Urothelium cell line (cell line): ENCODE results near the gene KLHL22.
A peak's percentile ranks its signal among the peaks of the same experiment; 100 is the strongest.
"Not testable (repeated sequence)": the region's sequence is repeated elsewhere in the genome, so short reads cannot be mapped to it uniquely, and the experiment has no call there.

ENCODE experiments used
- DNase-seq: peaks from one replicate; pipeline ENCODE4 v3.0.0; 2011; ENCODE audit warnings: low spot score, mixed read lengths
- FAIRE-seq: peaks from 2 replicates; lab custom pipeline; 2011; peaks lifted over from hg19 to GRCh38; lab: Jason Lieb, UNC

KLHL22 gene

GRCh38 chr22:20423008-20423905 lies 72.3 kb downstream of the KLHL22 start:
- no peak for FAIRE-seq
- DNase-seq = no peak

- peak; percentile 95 for FAIRE-seq
- no peak for DNase-seq
Observed at GRCh38 chr22:20422271-20423007, 73.2 kb downstream of the KLHL22 start.

GRCh38 chr22:20421507-20421874 lies 74.1 kb downstream of the KLHL22 start:
- no peak for DNase-seq
- peak; percentile 65 for FAIRE-seq

GRCh38 chr22:20420157-20420842 lies 75.3 kb downstream of the KLHL22 start:
- FAIRE-seq (peak; percentile 65), DNase-seq (no peak)

GRCh38 chr22:20419664-20419951 lies 76.0 kb downstream of the KLHL22 start:
- FAIRE-seq = peak; percentile 86
- DNase-seq = no peak

DNA sequence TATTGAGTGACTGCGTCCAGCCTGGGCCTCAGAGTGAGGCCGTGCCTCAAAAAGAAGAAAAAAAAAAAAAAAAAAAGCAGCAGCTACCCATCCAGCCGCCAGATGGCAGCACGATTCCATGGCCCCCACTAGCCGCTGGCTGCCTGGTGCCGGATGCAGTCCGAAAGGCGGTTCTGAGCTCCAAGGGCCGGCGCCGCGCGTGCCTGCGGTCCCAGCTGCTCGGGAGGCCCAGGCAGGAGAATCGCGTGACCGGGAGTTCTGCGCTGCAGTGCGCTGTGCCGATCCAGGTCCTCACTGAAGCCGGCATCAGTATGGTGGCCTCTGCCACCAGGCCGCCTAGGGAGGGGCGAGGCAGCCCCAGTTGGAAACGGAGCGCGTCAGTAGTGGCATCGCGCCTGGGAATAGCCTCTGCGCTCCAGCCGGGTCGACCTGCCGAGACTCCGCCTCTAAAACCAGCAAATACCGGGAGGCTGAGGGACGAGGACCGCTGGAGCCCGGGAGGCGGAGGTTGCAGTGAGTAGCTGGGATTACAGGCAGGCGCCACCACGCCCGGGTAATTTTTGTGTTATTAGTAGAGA lies 77.3 kb downstream of the KLHL22 start:
- DNase-seq = peak; percentile 93
- peak; percentile 94 for FAIRE-seq

DNA sequence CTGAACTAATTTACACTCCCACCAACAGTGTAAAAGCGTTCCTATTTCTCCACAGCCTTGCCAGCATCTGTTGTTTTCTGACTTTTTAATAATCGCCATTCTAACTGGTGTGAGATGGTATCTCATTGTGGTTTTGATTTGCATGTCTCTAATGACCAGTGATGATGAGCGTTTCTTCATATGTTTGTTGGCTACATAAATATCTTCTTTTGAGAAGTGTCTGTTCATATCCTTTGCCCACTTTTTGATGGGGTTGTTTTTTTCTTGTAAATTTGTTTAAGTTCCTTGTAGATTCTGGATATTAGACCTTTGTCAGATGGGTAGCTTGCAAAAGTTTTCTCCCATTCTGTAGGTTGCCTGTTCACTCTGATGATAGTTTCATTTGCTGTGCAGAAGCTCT lies 79.9 kb downstream of the KLHL22 start:
- not testable (repeated sequence) for DNase-seq, FAIRE-seq

DNA sequence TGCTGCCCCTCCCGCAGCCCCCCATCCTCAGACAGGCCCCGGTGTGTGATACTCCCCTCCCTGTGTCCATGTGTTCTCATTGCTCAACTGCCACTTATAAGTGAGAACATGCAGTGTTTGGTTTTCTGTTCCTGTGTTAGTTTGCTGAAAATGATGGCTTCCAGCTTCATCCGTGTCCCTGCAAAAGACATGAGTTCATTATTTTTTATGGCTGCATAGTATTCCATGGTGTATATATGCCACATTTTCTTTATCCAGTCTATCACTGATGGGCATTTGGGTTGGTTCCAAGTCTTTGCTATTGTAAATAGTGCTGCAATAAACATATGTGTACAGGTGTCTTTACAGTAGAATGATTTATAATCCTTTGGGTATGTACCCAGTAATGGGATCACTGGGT lies 80.4 kb downstream of the KLHL22 start:
- not testable (repeated sequence) for DNase-seq, FAIRE-seq

DNA sequence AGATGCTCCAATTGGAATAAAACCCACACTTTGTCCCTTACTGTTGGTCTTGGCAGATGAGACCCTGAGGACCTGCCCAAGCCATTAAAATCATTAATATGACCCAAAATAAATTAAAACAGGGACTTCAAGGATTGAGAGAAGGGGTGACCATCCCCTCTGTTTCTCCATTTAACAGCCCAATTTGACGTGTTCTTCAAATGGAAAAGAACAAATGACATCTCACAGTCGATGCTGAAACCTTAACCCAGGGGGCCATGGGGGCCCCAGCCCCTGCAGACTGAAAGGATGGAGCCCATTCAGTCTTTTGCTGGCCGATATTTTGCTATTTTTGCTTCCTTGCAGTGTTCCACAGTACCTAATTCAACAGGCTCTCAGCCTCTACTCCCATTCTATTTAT lies 81.1 kb downstream of the KLHL22 start:
- DNase-seq = no peak
- peak; percentile 35 for FAIRE-seq

DNA sequence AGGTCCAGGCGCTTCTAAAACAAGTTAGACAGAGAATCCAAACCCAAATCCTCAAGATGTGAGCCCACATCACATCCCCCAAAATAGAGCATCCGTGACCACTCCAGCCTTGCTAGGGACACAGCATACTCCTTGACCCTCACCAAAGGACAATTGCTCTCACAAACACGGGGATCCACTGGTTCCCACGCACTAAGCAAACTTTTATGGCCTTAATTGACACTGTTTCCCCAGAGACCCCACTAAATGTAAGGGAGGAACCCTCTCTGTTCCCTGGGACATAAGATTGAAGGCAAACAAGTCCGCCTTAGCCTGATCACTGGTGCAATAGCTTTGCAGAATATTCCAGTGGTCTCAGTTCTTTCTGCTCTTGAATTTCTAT lies 81.5 kb downstream of the KLHL22 start:
- DNase-seq (no peak), FAIRE-seq (peak; percentile 50)

DNA sequence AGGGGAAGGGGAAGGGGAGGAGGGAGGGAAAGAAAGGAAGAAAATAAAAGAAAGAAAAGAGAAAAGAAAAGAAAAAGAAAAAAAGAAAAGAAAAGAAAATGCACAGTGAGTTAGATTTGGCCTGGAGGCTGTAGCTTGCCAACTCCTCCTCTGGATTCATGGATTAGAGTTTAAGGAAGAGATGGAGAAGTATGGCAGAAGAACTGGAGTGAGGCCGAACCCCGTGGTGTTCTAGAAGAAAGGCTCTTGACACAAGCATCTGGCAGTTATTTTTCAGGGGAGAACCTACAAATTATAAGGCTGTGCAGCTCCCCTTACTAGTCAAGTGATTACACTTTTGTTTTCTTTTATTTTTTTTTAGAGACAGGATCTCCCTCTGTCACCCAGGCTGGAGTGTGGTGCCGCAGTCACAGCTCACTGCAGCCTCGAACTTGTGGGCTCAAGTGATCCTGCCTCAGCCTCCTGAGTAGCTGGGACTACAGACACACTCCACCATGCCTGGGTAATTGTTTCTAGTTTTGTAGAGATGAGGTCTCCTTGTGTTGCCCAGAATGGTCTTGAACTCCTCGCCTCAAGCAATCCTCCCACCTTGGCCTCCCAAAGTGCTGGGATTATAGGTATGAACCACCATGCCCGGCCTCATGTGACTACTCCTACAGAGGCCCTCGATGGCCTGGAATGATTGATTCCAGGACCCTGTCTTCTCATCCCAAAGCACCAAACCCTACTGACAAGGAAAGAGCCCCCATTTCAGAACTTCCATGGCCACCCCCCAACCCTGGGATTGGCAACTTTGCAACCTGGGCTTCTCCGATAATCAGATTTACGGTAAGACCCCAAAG lies 82.2 kb downstream of the KLHL22 start:
- DNase-seq = no peak
- peak; percentile 46 for FAIRE-seq

DNA sequence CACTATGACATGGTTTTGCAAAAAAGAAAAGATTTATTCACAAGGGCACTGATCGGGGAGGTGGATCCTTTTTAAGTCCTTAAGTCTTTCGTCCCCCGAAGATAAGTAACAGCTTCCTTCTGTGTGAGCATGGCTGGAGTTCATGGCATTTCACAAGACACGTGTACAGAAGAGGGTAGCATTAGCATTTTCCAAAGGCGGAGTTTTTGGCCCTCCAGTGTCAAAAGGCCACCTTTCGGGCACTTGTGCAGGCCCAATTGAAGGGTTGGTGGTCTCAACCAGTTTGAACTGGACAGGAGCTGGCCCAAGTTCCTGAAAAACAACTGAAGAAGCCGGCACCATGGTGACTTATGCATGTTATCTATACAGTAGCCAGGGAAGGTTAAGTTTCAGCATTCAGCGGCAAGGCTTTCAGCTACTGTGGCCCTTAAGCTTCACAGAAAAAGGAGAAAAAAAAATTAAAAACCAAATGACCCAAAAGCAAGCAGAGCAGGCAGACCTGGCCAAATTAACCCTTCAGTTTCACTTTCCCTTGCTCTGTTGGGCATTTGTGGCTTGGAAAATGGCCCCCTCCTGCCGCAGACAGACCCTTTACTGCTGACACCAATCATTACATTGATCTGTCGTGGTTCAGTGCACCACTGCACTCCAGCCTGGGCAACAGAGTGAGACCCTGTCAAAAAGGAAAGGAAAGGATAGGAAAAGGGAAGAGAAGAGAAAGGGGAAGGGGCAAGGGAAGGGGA lies 83.0 kb downstream of the KLHL22 start:
- FAIRE-seq = no peak
- DNase-seq = no peak

- FAIRE-seq, DNase-seq: not testable (repeated sequence)
Observed at GRCh38 chr22:20409385-20409784, 86.2 kb downstream of the KLHL22 start.

DNA sequence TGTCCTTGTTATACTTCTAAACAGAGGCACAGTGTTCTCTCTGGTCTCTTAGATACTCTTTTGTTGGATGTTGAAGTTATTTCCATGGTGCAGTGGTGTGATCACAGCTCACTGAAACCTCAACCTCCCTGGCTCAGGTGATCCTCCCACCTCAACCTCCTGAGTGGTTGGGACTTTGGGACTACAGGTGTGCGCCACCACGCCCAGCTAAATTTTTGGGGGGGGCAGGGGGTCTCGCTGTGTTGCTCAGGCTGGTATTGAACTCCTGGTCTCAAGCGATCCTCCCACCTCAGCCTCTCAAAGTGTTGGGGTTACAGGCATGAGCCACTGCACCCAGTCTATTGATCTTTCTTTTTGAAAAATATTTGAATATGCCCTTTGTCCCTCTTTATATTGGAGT lies 86.7 kb downstream of the KLHL22 start:
- FAIRE-seq (peak; percentile 50), DNase-seq (no peak)

- FAIRE-seq (peak; percentile 27), DNase-seq (no peak)
Observed at GRCh38 chr22:20407829-20408228, 87.8 kb downstream of the KLHL22 start.

GRCh38 chr22:20406686-20407408 lies 88.7 kb downstream of the KLHL22 start:
- DNase-seq (no peak), FAIRE-seq (peak; percentile 53)

- FAIRE-seq = peak; percentile 61
- DNase-seq = no peak
Observed at GRCh38 chr22:20405931-20406685, 89.5 kb downstream of the KLHL22 start.

- no peak for DNase-seq
- FAIRE-seq = no peak
Observed at GRCh38 chr22:20405291-20405930, 90.2 kb downstream of the KLHL22 start.
